ENCODE data around the gene GPR17.

The GPR17 gene

GRCh38 chr2:127623388-127624319 is 22.3 kb upstream of the GPR17 start:
- no peaks in the 10 kb centered on the region for H3K79me2 ChIP-seq (ENCODE audit: insufficient read depth, low read length)
- no peak overlapping the region for H3K9ac ChIP-seq (ENCODE audit: low read length)
- H3K9me2 ChIP-seq (replicated peaks; ENCODE audit: insufficient read depth, low read length) = no peaks in the 10 kb centered on the region
- no peak overlapping the region for H3K27ac ChIP-seq (ENCODE audit: low read depth, low read length)
- H3K27me3 ChIP-seq (ENCODE audit: low read length) = no peaks in the 10 kb centered on the region
- H3K4me3 ChIP-seq (ENCODE audit: insufficient read depth, low read length, poor library complexity, severe bottlenecking) = no peak overlapping the region
- no peak overlapping the region for H2AFZ ChIP-seq (ENCODE audit: low read depth, low read length, severe bottlenecking)
- TF ChIP-seq EZH2phosphoT487 (conservative IDR thresholded peaks at IDR 0.05; ENCODE audit: low read length) = no peak
- no peak for TF ChIP-seq CTCF (IDR thresholded peaks at IDR 0.05; ENCODE audit: insufficient read depth, low read length, poor library complexity, severe bottlenecking)
- H3K9me3 ChIP-seq (ENCODE audit: insufficient read depth, low read length) = no peaks in the 10 kb centered on the region
- no peak overlapping the region for H3K4me2 ChIP-seq (ENCODE audit: low read depth, low read length, poor library complexity, severe bottlenecking)
- no peaks in the 10 kb centered on the region for H4K20me1 ChIP-seq (ENCODE audit: low read depth, low read length)
- no peaks in the 10 kb centered on the region for H3F3A ChIP-seq (ENCODE audit: insufficient read depth)
- H3K36me3 ChIP-seq (ENCODE audit: low read length) = no peaks in the 10 kb centered on the region

- no peak overlapping the region for H3K27ac ChIP-seq (ENCODE audit: low read depth, low read length)
- no peaks in the 10 kb centered on the region for H3F3A ChIP-seq (ENCODE audit: insufficient read depth)
- no peaks in the 10 kb centered on the region for H4K20me1 ChIP-seq (ENCODE audit: low read depth, low read length)
- no peaks in the 10 kb centered on the region for H3K79me2 ChIP-seq (ENCODE audit: insufficient read depth, low read length)
- TF ChIP-seq CTCF (IDR thresholded peaks at IDR 0.05; ENCODE audit: insufficient read depth, low read length, poor library complexity, severe bottlenecking) (no peak), EZH2phosphoT487 (conservative IDR thresholded peaks at IDR 0.05; ENCODE audit: low read length) (no peak)
- no peak overlapping the region for H3K4me2 ChIP-seq (ENCODE audit: low read depth, low read length, poor library complexity, severe bottlenecking)
- no peak overlapping the region for H3K4me3 ChIP-seq (ENCODE audit: insufficient read depth, low read length, poor library complexity, severe bottlenecking)
- H3K27me3 ChIP-seq (ENCODE audit: low read length) = no peaks in the 10 kb centered on the region
- no peaks in the 10 kb centered on the region for H3K9me3 ChIP-seq (ENCODE audit: insufficient read depth, low read length)
- H3K9ac ChIP-seq (ENCODE audit: low read length) = no peak overlapping the region
- no peak overlapping the region for H2AFZ ChIP-seq (ENCODE audit: low read depth, low read length, severe bottlenecking)
- no peaks in the 10 kb centered on the region for H3K9me2 ChIP-seq (replicated peaks; ENCODE audit: insufficient read depth, low read length)
- no peaks in the 10 kb centered on the region for H3K36me3 ChIP-seq (ENCODE audit: low read length)
These were observed 21.6 kb upstream of the GPR17 start for GRCh38 chr2:127624320-127624755.

- H3K27ac ChIP-seq (ENCODE audit: low read depth, low read length) = no peak overlapping the region
- no peaks in the 10 kb centered on the region for H3K9me3 ChIP-seq (ENCODE audit: insufficient read depth, low read length)
- TF ChIP-seq EZH2phosphoT487 (conservative IDR thresholded peaks at IDR 0.05; ENCODE audit: low read length) (no peak), CTCF (IDR thresholded peaks at IDR 0.05; ENCODE audit: insufficient read depth, low read length, poor library complexity, severe bottlenecking) (no peak)
- H3K27me3 ChIP-seq (ENCODE audit: low read length) = no peaks in the 10 kb centered on the region
- no peaks in the 10 kb centered on the region for H3F3A ChIP-seq (ENCODE audit: insufficient read depth)
- H3K4me2 ChIP-seq (ENCODE audit: low read depth, low read length, poor library complexity, severe bottlenecking) = no peak overlapping the region
- H4K20me1 ChIP-seq (ENCODE audit: low read depth, low read length) = no peaks in the 10 kb centered on the region
- no peak overlapping the region for H3K9ac ChIP-seq (ENCODE audit: low read length)
- no peak overlapping the region for H3K4me3 ChIP-seq (ENCODE audit: insufficient read depth, low read length, poor library complexity, severe bottlenecking)
- H3K36me3 ChIP-seq (ENCODE audit: low read length) = no peaks in the 10 kb centered on the region
- no peaks in the 10 kb centered on the region for H3K79me2 ChIP-seq (ENCODE audit: insufficient read depth, low read length)
- H3K9me2 ChIP-seq (replicated peaks; ENCODE audit: insufficient read depth, low read length) = no peaks in the 10 kb centered on the region
- no peak overlapping the region for H2AFZ ChIP-seq (ENCODE audit: low read depth, low read length, severe bottlenecking)
These were observed 21.0 kb upstream of the GPR17 start for GRCh38 chr2:127624756-127625571.

Data from SU-DHL-6 (cell line).